Trophoblast cell (in vitro differentiated cells and primary cell): Measurements from ENCODE around the gene RPS6KL1.
A peak's percentile ranks its signal among the peaks of the same experiment; 100 is the strongest.
"Not testable (repeated sequence)": the region's sequence is repeated elsewhere in the genome, so short reads cannot be mapped to it uniquely, and the experiment has no call there.

ENCODE experiments used
- DNase-seq, 2 donors: peaks; one replicate each; pipeline ENCODE4 v3.0.0-alpha.2; 2016
- H2AFZ ChIP-seq: 2 replicates; pipeline ENCODE4 v1.6.1; 2013; ENCODE audit warnings: low read length, moderate library complexity, mild to moderate bottlenecking; ENCODE audit not compliant: insufficient read depth, poor library complexity
- H2AK5ac ChIP-seq: 2 replicates; pipeline ENCODE4 v1.6.1; 2013; ENCODE audit warnings: mild to moderate bottlenecking, low read length
- H2BK120ac ChIP-seq: 2 replicates; pipeline ENCODE4 v1.6.1; 2013; ENCODE audit warnings: low read length, mild to moderate bottlenecking, moderate library complexity; ENCODE audit not compliant: insufficient read depth, poor library complexity
- H2BK12ac ChIP-seq: 2 replicates; pipeline ENCODE4 v1.6.1; 2013; ENCODE audit warnings: mild to moderate bottlenecking, low read length, moderate library complexity
- H2BK5ac ChIP-seq: 2 replicates; pipeline ENCODE4 v1.6.1; 2013; ENCODE audit warnings: low read length, low read depth, moderate library complexity, mild to moderate bottlenecking; ENCODE audit not compliant: poor library complexity
- H3K14ac ChIP-seq: 2 replicates; pipeline ENCODE4 v1.6.1; 2013; ENCODE audit warnings: mild to moderate bottlenecking, low read length
- H3K18ac ChIP-seq: 2 replicates; pipeline ENCODE4 v1.6.1; 2013; ENCODE audit warnings: mild to moderate bottlenecking, low read length
- H3K23ac ChIP-seq: 2 replicates; pipeline ENCODE4 v1.6.1; 2013; ENCODE audit warnings: low read length
- H3K27ac ChIP-seq: 2 replicates; pipeline ENCODE4 v1.5.1; 2013; ENCODE audit warnings: low read depth, mild to moderate bottlenecking, inconsistent platforms, low read length, moderate library complexity
- H3K27me3 ChIP-seq: 2 replicates; pipeline ENCODE4 v1.6.1; 2013; ENCODE audit warnings: inconsistent platforms, mild to moderate bottlenecking, low read length, moderate library complexity; ENCODE audit not compliant: insufficient read depth
- H3K36me3 ChIP-seq, 2 experiments: 1 replicate in 1 of 2; 2 replicates in 1 of 2; pipeline ENCODE4 v1.6.1; 2013; ENCODE audit warnings: low read length in 2 of 2, mild to moderate bottlenecking in 2 of 2, moderate library complexity in 1 of 2; ENCODE audit not compliant: insufficient read depth in 2 of 2, control insufficient read depth in 1 of 2
- H3K4ac ChIP-seq: 2 replicates; pipeline ENCODE4 v1.6.1; 2013; ENCODE audit warnings: low read depth, mild to moderate bottlenecking, low read length, moderate library complexity
- H3K4me1 ChIP-seq, 2 experiments: 1 replicate in 1 of 2; 2 replicates in 1 of 2; pipeline ENCODE4 v1.6.1; 2013; ENCODE audit warnings: low read length in 2 of 2, mild to moderate bottlenecking in 2 of 2, moderate library complexity in 1 of 2; ENCODE audit not compliant: insufficient read depth in 2 of 2, control insufficient read depth in 1 of 2
- H3K4me2 ChIP-seq: 2 replicates; pipeline ENCODE4 v1.6.1; 2013; ENCODE audit warnings: inconsistent platforms, mild to moderate bottlenecking, low read length, moderate library complexity
- H3K4me3 ChIP-seq: 2 replicates; pipeline ENCODE4 v1.5.1; 2013; ENCODE audit warnings: mild to moderate bottlenecking, low read depth, low read length, inconsistent platforms
- H3K79me1 ChIP-seq: one replicate; pipeline ENCODE4 v1.6.1; 2013; ENCODE audit warnings: low read length
- H3K79me2 ChIP-seq: 2 replicates; pipeline ENCODE4 v1.6.1; 2013; ENCODE audit warnings: low read length, mild to moderate bottlenecking; ENCODE audit not compliant: control insufficient read depth, insufficient read depth, poor library complexity
- H3K9ac ChIP-seq: 2 replicates; pipeline ENCODE4 v1.6.1; 2013; ENCODE audit warnings: mild to moderate bottlenecking, low read length
- H3K9me3 ChIP-seq: 2 replicates; pipeline ENCODE4 v1.6.1; 2013; ENCODE audit warnings: low read depth, mild to moderate bottlenecking, control low read depth, inconsistent platforms, low read length; ENCODE audit not compliant: insufficient read depth
- H4K12ac ChIP-seq: 2 replicates; pipeline ENCODE4 v1.6.1; 2013; ENCODE audit warnings: low read depth, mild to moderate bottlenecking, low read length, moderate library complexity
- H4K8ac ChIP-seq: 2 replicates; pipeline ENCODE4 v1.6.1; 2013; ENCODE audit warnings: low read depth, mild to moderate bottlenecking, low read length, moderate library complexity
- H4K91ac ChIP-seq: one replicate; pipeline ENCODE4 v1.6.1; 2013; ENCODE audit warnings: low read depth, mild to moderate bottlenecking, low read length, moderate library complexity
- WGBS: extraction: QIAGEN DNeasy Blood & Tissue Kit; methylation state at CpG from one replicate; pipeline ENCODE4 v1.1.7; 2013; ENCODE audit warnings: missing lambda C conversion rate; ENCODE audit not compliant: insufficient read length, insufficient coverage; ENCODE audit errors: extremely low coverage; 5-methylcytosine and 5-hydroxymethylcytosine counted together

RPS6KL1 gene

DNA sequence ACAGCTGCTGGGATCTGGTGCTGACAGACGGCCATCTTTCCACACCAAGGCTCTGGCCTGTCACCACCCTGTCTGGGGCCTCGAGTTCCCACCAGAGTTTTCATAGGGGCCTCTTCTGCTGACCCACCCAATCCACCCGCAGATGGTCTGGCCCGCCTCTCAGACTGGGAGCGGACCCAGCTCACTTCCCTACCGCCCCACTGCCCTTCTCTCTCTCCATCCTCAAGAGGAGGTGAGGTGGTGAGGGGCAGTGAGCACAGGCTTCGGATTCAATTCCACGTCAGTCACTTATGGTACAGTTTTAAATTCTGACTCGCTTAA, 12.3 kb upstream of the RPS6KL1 start:
- H3K79me1 ChIP-seq = peaks cover 3% of the 10 kb centered on the region
- H3K18ac ChIP-seq = no peak overlapping the region
- H3K9me3 ChIP-seq = no peaks in the 10 kb centered on the region
- H4K8ac ChIP-seq = no peak overlapping the region
- no peaks in the 10 kb centered on the region for H3K36me3 ChIP-seq
- no peak overlapping the region for H2BK5ac ChIP-seq
- no peaks in the 10 kb centered on the region for H3K27me3 ChIP-seq
- no peak overlapping the region for H2BK120ac ChIP-seq
- H3K9ac ChIP-seq = no peak overlapping the region
- no peak overlapping the region for H3K4ac ChIP-seq
- WGBS = no CpG with 5 or more reads among the region's 9 CpGs
- no peak overlapping the region for H2AK5ac ChIP-seq
- H2BK12ac ChIP-seq = no peak overlapping the region
- no peak overlapping the region for H4K12ac ChIP-seq
- no peak overlapping the region for H3K4me3 ChIP-seq
- H3K4me2 ChIP-seq = no peak overlapping the region
- H3K23ac ChIP-seq = no peak overlapping the region
- no peak overlapping the region for H3K14ac ChIP-seq
- no peak overlapping the region for H4K91ac ChIP-seq
- no peak for DNase-seq
- no peaks in the 10 kb centered on the region for H3K79me2 ChIP-seq
- H3K27ac ChIP-seq = no peak overlapping the region
- H3K4me1 ChIP-seq = peaks cover 8 to 12% of the 10 kb centered on the region in 2 experiments
- H2AFZ ChIP-seq = no peak overlapping the region

DNA sequence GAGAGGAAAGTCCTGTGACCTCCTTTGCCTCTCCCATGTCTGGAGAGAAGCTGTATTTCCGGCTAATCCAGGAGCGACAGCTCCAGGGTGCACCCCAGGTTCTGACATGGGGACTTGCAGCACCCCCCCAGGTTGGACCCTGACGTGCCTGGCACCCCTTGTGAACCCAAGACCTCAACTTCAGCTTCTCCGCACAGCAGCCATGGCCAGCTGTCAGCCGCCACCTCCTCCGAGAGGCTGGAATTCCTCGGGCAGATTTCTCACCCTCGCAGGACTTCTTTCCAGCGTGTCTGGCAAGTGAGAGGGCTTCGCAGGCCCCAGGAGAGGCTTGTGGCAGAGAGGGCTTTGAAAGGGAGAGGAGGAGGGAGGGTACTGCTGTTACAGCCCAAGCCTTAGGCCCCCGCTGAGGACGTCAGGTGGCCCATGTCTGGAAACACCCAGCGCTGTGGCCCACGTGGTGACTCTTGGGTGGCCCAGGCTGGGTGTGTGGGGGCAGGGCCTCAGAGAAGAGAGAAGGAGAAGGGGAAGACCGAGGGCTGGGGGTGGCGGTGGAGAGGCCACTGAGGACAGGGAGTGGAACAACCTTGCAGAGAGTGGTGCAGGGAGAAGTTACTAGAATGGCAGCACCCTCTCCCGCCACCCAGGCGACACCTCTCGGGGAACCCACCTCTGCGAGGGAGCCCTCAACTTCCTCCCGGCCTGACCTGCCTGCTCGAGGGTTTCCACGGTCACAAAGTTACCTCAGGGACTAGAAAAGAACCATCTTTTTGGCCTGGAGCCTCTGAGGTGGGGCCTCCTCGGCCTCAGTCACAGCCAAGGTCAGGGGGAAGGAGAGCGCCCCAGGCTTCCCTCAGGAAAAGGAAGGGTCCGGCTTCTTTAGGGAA, 11.7 kb upstream of the RPS6KL1 start:
- H2AK5ac ChIP-seq = no peak overlapping the region
- no peaks in the 10 kb centered on the region for H3K9me3 ChIP-seq
- H3K23ac ChIP-seq = no peak overlapping the region
- no peak overlapping the region for H3K9ac ChIP-seq
- no peak overlapping the region for H3K14ac ChIP-seq
- no peak overlapping the region for H2BK5ac ChIP-seq
- no peak overlapping the region for H4K91ac ChIP-seq
- no peaks in the 10 kb centered on the region for H3K27me3 ChIP-seq
- H4K8ac ChIP-seq = peak overlapping the region; percentile 30
- H3K4me1 ChIP-seq = peaks cover 2 to 7% of the 10 kb centered on the region in 2 experiments
- H3K4me3 ChIP-seq = no peak overlapping the region
- H3K36me3 ChIP-seq = no peaks in the 10 kb centered on the region
- H3K4me2 ChIP-seq = no peak overlapping the region
- H3K79me1 ChIP-seq = peaks cover 2% of the 10 kb centered on the region
- H2AFZ ChIP-seq = peak overlapping the region; percentile 1
- no peak overlapping the region for H3K18ac ChIP-seq
- no CpG with 5 or more reads among the region's 26 CpGs for WGBS
- H4K12ac ChIP-seq = no peak overlapping the region
- DNase-seq = no peak
- H3K4ac ChIP-seq = no peak overlapping the region
- no peaks in the 10 kb centered on the region for H3K79me2 ChIP-seq
- no peak overlapping the region for H2BK12ac ChIP-seq
- H2BK120ac ChIP-seq = no peak overlapping the region
- H3K27ac ChIP-seq = no peak overlapping the region

DNA sequence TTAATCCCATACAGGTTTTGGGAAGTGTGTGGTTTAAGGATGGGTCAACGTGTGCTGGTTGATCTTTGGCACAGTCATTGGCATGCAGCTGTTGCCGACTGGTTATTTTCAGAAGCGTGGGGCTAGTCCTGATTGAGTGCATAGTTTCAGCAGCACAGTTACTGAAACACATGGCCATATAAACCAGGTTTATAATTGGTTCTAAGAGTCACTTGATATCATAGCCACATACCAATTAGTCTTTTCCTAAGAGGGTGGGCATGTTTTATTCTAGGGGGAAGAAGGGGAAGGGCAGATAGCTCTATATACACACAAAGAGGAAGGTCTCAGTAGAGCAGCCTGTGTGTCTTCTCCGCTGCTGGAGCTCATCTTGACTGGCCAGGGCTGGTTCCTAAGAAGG, 11.0 kb upstream of the RPS6KL1 start:
- Histone ChIP-seq H3K36me3 (no peaks in the 10 kb centered on the region), H3K23ac (no peak overlapping the region), H3K4ac (no peak overlapping the region), H3K27me3 (no peaks in the 10 kb centered on the region), H3K9ac (peak overlapping the region; percentile 43), H3K9me3 (no peaks in the 10 kb centered on the region), H4K12ac (no peak overlapping the region), H2AFZ (no peak overlapping the region), H4K91ac (no peak overlapping the region), H3K79me1 (no peaks in the 10 kb centered on the region), H3K4me2 (no peak overlapping the region), H3K27ac (no peak overlapping the region), H2BK5ac (no peak overlapping the region), H2AK5ac (no peak overlapping the region), H2BK120ac (no peak overlapping the region), H4K8ac (no peak overlapping the region), H3K79me2 (no peaks in the 10 kb centered on the region), H2BK12ac (no peak overlapping the region), H3K4me3 (no peak overlapping the region), H3K14ac (no peak overlapping the region), H3K18ac (no peak overlapping the region), H3K4me1 (peaks cover 0 to 5% of the 10 kb centered on the region in 2 experiments)
- no CpG with 5 or more reads among the region's 4 CpGs for WGBS
- no peak for DNase-seq

DNA sequence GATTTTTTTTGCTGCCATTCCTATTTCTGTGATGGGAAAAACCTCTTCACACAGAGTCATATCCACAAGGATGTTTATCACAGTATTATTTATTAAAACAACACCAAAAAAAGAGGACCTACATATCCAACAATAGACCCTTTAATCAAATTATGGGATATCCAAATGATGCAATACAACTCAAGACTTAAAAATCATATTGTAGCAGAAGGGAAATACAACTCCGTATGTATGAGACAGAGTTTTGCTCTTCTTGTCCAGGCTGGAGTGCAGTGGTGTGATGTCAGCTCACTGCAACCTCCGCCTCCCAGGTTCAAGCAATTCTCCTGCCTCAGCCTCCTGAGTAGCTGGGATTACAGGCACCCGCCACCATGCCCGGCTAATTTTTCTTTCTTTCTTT, 9.9 kb upstream of the RPS6KL1 start:
- not testable (repeated sequence) for H4K12ac ChIP-seq, H3K27ac ChIP-seq, H2AK5ac ChIP-seq, H3K27me3 ChIP-seq, H3K4me3 ChIP-seq, DNase-seq, H3K79me1 ChIP-seq, H2AFZ ChIP-seq, H2BK120ac ChIP-seq, H3K36me3 ChIP-seq, H4K8ac ChIP-seq, H3K23ac ChIP-seq, H2BK5ac ChIP-seq, H3K14ac ChIP-seq, H2BK12ac ChIP-seq, H3K4me2 ChIP-seq, H4K91ac ChIP-seq, H3K18ac ChIP-seq, H3K4ac ChIP-seq, H3K4me1 ChIP-seq, H3K9me3 ChIP-seq, H3K9ac ChIP-seq, H3K79me2 ChIP-seq
- WGBS = no CpG with 5 or more reads among the region's 4 CpGs
